OCI-LY7 (cell line): ENCODE measurements around the gene BFSP2.

Experiments used
- EZH2phosphoT487 ChIP-seq: fragments of 200-600 bp; sonication (generic); IDR thresholded peaks from 2 replicates; pipeline ENCODE4 v1.6.1; 2018; ENCODE audit warnings: low read depth, borderline replicate concordance, mild to moderate bottlenecking, mixed run types, antibody characterized with exemption, low read length, moderate library complexity, mixed read lengths
- TF ChIP-seq, protein P1 (sequence below): fragments of 200-600 bp; sonication (generic); conservative IDR thresholded peaks from 2 replicates; pipeline ENCODE4 v1.5.1; 2014; ENCODE audit warnings: mild to moderate bottlenecking, antibody characterized with exemption, low read length, moderate library complexity, mixed read lengths

DNA sequence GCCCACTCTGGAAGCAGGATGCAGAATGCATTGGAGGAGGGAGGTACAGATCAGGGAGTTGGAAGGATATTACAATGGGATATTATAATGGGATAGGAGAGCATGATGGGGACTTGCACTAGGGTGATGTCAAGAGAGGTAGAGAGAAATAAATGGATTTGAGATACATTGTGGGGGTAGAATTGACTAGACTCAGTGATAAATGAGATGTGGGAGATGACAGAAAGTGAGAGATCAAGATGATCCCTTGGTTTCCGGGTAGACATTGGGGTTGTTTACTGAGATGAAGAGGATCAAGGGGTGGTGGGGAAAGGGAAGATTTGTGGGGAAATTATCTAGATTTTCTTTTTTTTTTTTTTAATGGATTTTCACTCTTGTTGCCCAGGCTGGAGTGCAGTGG lies 42.7 kb downstream of the BFSP2 start:
- TF ChIP-seq EZH2phosphoT487: no peak
- TF ChIP-seq, protein P1, sequence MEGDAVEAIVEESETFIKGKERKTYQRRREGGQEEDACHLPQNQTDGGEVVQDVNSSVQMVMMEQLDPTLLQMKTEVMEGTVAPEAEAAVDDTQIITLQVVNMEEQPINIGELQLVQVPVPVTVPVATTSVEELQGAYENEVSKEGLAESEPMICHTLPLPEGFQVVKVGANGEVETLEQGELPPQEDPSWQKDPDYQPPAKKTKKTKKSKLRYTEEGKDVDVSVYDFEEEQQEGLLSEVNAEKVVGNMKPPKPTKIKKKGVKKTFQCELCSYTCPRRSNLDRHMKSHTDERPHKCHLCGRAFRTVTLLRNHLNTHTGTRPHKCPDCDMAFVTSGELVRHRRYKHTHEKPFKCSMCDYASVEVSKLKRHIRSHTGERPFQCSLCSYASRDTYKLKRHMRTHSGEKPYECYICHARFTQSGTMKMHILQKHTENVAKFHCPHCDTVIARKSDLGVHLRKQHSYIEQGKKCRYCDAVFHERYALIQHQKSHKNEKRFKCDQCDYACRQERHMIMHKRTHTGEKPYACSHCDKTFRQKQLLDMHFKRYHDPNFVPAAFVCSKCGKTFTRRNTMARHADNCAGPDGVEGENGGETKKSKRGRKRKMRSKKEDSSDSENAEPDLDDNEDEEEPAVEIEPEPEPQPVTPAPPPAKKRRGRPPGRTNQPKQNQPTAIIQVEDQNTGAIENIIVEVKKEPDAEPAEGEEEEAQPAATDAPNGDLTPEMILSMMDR: no peak
